Measurements from ENCODE around the gene EPC1. TPM values are rescaled to one million over a fixed set of nuclear protein-coding genes. Genes with fewer than 3 reads are reported as not detected.

EPC1 gene
- total and polyA plus RNA-seq, 9 of the 15 experiments (the other 6 are each of a cell fraction or from before 2014, with no cell fraction given): 7.0 to 43.6 (median 16.1) TPM

DNA sequence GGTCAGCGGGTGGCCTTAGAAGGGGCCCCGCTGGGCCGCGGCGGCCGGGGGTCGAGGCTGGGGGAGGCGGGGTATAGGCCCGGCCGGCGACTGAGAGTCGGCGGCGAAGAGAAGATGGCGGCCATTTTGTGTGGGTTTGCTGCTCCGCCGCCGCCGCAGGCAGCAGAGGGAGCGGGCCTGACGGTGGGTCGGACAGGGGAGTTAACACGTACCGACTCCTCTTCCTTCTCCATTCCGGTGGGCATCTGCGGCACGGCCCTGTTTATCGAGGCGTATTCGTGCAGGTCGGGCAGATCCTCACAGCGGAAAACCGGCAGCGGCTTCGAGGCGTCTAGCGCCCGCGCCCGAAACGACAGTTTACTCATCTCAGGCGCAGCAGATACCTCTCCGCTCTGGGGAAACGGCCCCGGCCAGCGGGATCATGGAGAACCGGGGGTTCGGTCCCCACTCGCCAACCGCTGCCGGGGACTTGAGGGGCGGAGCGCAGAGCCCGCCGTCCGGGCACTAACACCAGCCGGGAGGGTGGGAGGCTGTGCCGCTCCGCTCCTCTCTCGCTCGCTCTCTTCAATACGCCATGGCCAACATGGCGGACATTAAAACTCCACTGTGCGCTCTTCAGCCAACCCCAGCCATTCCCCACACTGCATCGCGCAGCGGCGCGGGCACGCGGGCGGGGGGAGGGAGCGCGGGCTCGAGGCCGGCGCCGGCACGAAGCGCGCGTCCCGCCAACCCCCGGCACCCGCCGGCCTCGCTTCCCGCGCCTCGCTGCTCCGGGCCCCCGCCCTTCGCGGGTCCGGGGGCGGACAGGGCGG is at the start of gene EPC1 (continued):
- peak; percentile 94 for TF ChIP-seq ZNF830 (CRISPR knock-in tag; IDR thresholded peaks at IDR 0.05)
- TF ChIP-seq XRCC5 (IDR thresholded peaks at IDR 0.05; ENCODE audit: low read depth, low read length): no peak
- TF ChIP-seq ZNF75A (CRISPR knock-in tag; IDR thresholded peaks at IDR 0.05): no peak
- peak; percentile 80 for TF ChIP-seq ZNF12 (CRISPR knock-in tag; IDR thresholded peaks at IDR 0.05)
- no peak for TF ChIP-seq NCOA4 (IDR thresholded peaks at IDR 0.05; ENCODE audit: partially characterized antibody)
- TF ChIP-seq BHLHE40 (IDR thresholded peaks at IDR 0.05; ENCODE audit: low read length): peak; percentile 64
- TF ChIP-seq, protein P1, sequence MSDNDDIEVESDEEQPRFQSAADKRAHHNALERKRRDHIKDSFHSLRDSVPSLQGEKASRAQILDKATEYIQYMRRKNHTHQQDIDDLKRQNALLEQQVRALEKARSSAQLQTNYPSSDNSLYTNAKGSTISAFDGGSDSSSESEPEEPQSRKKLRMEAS (CRISPR knock-in tag; IDR thresholded peaks at IDR 0.05): peak; percentile 83
- TF ChIP-seq, protein P2, sequence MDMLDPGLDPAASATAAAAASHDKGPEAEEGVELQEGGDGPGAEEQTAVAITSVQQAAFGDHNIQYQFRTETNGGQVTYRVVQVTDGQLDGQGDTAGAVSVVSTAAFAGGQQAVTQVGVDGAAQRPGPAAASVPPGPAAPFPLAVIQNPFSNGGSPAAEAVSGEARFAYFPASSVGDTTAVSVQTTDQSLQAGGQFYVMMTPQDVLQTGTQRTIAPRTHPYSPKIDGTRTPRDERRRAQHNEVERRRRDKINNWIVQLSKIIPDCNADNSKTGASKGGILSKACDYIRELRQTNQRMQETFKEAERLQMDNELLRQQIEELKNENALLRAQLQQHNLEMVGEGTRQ (CRISPR knock-in tag; IDR thresholded peaks at IDR 0.05): 0 out of 2 replicates have a peak, but pooled peaks have one; percentile 3
- peak; percentile 41 for TF ChIP-seq KLF1 (tag; IDR thresholded peaks at IDR 0.05)
- TF ChIP-seq RAD51 (IDR thresholded peaks at IDR 0.05; ENCODE audit: borderline replicate concordance, low read depth): no peak
- TF ChIP-seq, protein P3, sequence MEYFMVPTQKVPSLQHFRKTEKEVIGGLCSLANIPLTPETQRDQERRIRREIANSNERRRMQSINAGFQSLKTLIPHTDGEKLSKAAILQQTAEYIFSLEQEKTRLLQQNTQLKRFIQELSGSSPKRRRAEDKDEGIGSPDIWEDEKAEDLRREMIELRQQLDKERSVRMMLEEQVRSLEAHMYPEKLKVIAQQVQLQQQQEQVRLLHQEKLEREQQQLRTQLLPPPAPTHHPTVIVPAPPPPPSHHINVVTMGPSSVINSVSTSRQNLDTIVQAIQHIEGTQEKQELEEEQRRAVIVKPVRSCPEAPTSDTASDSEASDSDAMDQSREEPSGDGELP (CRISPR knock-in tag; IDR thresholded peaks at IDR 0.05; ENCODE audit: borderline replicate concordance): 0 out of 2 replicates have a peak, but pooled peaks have one; percentile 29
- no peak for TF ChIP-seq SMAD2 (IDR thresholded peaks at IDR 0.05; ENCODE audit: low read depth, low read length)
- peak; percentile 62 for TF ChIP-seq ETV5 (CRISPR knock-in tag; IDR thresholded peaks at IDR 0.05; ENCODE audit: low read depth)
- TF ChIP-seq, protein P4, sequence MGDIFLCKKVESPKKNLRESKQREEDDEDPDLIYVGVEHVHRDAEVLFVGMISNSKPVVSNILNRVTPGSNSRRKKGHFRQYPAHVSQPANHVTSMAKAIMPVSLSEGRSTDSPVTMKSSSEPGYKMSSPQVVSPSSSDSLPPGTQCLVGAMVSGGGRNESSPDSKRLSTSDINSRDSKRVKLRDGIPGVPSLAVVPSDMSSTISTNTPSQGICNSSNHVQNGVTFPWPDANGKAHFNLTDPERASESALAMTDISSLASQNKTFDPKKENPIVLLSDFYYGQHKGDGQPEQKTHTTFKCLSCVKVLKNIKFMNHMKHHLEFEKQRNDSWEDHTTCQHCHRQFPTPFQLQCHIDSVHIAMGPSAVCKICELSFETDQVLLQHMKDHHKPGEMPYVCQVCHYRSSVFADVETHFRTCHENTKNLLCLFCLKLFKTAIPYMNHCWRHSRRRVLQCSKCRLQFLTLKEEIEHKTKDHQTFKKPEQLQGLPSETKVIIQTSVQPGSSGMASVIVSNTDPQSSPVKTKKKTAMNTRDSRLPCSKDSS (IDR thresholded peaks at IDR 0.05; ENCODE audit: low read depth, partially characterized antibody): no peak
- TF ChIP-seq ETV1 (tag; conservative IDR thresholded peaks at IDR 0.05; ENCODE audit: low read depth): 0 out of 2 replicates have a peak, but pooled peaks have one; percentile 31
- TF ChIP-seq ESRRB (CRISPR knock-in tag; IDR thresholded peaks at IDR 0.05; ENCODE audit: borderline replicate concordance): no peak
- peak; percentile 90 for TF ChIP-seq RBFOX2 (IDR thresholded peaks at IDR 0.05; ENCODE audit: low read depth, low read length)
- no peak for TF ChIP-seq ZNF507 (tag; conservative IDR thresholded peaks at IDR 0.05)
- TF ChIP-seq, protein P5, sequence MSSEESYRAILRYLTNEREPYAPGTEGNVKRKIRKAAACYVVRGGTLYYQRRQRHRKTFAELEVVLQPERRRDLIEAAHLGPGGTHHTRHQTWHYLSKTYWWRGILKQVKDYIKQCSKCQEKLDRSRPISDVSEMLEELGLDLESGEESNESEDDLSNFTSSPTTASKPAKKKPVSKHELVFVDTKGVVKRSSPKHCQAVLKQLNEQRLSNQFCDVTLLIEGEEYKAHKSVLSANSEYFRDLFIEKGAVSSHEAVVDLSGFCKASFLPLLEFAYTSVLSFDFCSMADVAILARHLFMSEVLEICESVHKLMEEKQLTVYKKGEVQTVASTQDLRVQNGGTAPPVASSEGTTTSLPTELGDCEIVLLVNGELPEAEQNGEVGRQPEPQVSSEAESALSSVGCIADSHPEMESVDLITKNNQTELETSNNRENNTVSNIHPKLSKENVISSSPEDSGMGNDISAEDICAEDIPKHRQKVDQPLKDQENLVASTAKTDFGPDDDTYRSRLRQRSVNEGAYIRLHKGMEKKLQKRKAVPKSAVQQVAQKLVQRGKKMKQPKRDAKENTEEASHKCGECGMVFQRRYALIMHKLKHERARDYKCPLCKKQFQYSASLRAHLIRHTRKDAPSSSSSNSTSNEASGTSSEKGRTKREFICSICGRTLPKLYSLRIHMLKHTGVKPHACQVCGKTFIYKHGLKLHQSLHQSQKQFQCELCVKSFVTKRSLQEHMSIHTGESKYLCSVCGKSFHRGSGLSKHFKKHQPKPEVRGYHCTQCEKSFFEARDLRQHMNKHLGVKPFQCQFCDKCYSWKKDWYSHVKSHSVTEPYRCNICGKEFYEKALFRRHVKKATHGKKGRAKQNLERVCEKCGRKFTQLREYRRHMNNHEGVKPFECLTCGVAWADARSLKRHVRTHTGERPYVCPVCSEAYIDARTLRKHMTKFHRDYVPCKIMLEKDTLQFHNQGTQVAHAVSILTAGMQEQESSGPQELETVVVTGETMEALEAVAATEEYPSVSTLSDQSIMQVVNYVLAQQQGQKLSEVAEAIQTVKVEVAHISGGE (CRISPR knock-in tag; IDR thresholded peaks at IDR 0.05): 0 out of 6 replicates have a peak, but pooled peaks of 1 of the 3 experiments have one; percentile 66
- TF ChIP-seq BCL6 (CRISPR knock-in tag; IDR thresholded peaks at IDR 0.05): no peak

Measured in K562 (cell line).